ENCODE data around the gene ATG4B.

- TF ChIP-seq ATF2 (CRISPR knock-in tag; IDR thresholded peaks at IDR 0.05; ENCODE audit: borderline replicate concordance, low read depth) (no peak), CTCF (IDR thresholded peaks at IDR 0.05) (no peak), MYBL2 (CRISPR knock-in tag; IDR thresholded peaks at IDR 0.05) (no peak), ZNF512 (CRISPR knock-in tag; IDR thresholded peaks at IDR 0.05; ENCODE audit: borderline replicate concordance) (no peak), USF2 (CRISPR knock-in tag; IDR thresholded peaks at IDR 0.05) (no peak), JUN (CRISPR knock-in tag; IDR thresholded peaks at IDR 0.05) (no peak), SMAD3 (CRISPR knock-in tag; IDR thresholded peaks at IDR 0.05; ENCODE audit: borderline replicate concordance) (no peak)
Observed at GRCh38 chr2:241613017-241613780, 24.3 kb upstream of the ATG4B start.
